ENCODE measurements around the gene RPS4Y1.
A peak's percentile ranks its signal among the peaks of the same experiment; 100 is the strongest.

RPS4Y1 gene

GRCh38 chrY:2885880-2886279 is 44.5 kb downstream of the RPS4Y1 start:
- DNase-seq, result no peak

- peak; percentile 17 for DNase-seq
Measured at GRCh38 chrY:2887386-2887785, 46.0 kb downstream of the RPS4Y1 start.

- DNase-seq, result peak; percentile 4
Measured at GRCh38 chrY:2887955-2888354, 46.6 kb downstream of the RPS4Y1 start.

- DNase-seq, result no peak
Measured at GRCh38 chrY:2893471-2893870, 52.1 kb downstream of the RPS4Y1 start.

GRCh38 chrY:2896050-2896449 is 54.6 kb downstream of the RPS4Y1 start:
- no peak for DNase-seq

- DNase-seq, result no peak
Measured at GRCh38 chrY:2907356-2907755, 66.0 kb downstream of the RPS4Y1 start.

GRCh38 chrY:2913066-2913815 is 71.8 kb downstream of the RPS4Y1 start:
- peak; percentile 53 for DNase-seq

Measured in CD4-positive, alpha-beta T cell treated with Interleukin-4 for 4 hours (primary cell).